CD4-positive, alpha-beta T cell treated with Interleukin-6 at 100 ng/mL for 8 hours (primary cell): ENCODE results near the gene UGT2B28.
"Not testable (repeated sequence)": the region's sequence is repeated elsewhere in the genome, so short reads cannot be mapped to it uniquely, and the experiment has no call there.

Experiments
- DNase-seq: peaks from one replicate; pipeline ENCODE4 v3.0.0-alpha.2; 2020; ENCODE audit warnings: mixed read lengths, low spot score

UGT2B28 gene

DNA sequence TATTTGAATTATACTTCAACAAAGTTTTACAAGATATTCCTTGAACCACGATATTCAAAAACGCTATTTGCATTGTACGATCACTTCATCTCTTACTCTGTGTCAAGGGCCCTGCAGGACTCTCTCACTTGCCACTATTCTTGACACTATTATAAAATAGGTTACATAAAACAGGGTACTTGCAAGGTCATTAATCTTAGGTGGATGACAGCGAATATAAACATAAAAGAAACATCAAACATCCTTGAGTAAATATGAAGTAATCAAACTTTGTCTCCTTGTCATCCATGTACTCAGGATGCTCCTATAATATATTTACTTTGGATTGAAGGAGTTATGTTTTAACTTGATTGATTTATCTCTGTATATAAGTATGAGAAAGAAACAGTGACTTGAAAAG lies at the start of gene UGT2B28:
Gene UGT2B28, plus strand, starts transcription at position 395 of the 400 bp plus-strand sequence. CDS start 26 bp downstream, outside the sequence.
- DNase-seq: not testable (repeated sequence)

DNA sequence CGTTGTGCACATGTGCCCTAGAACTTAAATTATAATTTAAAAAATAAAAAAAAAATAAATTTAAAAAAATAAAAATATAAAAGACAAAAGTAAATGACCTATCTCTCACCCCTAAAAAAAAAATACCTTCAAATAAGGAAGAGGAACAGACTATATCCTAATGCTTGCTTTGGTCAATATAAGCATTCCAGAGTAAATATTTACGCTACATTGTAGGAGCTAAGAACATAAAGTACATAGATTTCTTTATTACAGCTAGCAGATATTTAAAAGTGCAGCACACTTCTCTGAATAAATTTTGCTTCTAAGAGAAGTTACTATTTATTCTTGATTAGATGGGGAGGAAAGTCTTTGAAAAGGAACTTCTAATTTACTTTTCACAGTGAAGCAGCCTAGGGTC lies 41.2 kb upstream of the UGT2B28 start:
- no peak for DNase-seq

DNA sequence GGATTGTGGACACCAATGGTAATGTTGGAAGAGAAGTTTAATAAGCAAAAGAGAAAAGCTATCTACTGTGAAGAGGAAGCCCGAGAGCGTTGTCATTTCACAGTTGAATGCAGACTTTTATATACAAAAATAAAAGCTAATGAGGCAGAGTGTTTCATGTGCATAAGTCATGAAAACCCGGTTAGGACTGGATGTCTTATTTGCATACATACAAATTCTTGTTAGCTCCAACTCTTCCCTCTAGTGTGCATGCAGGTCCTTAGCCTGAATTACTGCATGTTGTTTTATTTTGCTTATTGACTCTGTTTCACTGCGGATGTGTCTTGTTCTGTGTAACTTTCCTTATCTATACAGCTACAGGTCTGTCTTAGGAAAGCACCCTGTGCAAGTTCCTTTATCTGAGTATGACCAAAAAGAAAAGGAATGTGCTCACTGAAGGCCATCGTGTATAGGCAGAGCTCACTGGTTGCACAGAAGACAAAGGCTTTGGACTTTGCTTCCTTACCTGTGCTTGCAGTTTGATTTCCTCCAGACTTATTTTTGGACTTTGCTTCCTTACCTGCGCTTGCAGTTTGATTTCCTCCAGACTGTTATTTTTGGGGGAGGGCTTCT lies 40.6 kb upstream of the UGT2B28 start:
- DNase-seq: no peak

DNA sequence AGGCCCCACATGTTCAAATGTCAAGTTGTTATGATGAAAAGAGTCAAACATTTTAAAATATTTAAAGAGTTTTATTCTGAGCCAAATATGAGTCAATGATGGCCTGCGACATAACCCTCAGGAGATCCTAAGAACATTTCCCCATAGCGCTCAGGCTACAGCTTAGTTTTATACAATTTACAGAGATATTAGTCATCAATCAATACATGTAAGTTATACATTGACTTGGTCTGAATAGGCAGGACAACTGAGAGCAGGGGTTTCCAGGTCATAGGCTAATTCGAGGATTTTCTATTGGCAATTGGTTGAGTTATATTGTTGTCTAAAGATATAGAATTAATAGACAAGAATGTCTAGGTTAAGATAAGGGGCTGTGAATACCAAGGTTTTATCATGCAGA lies 39.5 kb upstream of the UGT2B28 start:
- not testable (repeated sequence) for DNase-seq

DNA sequence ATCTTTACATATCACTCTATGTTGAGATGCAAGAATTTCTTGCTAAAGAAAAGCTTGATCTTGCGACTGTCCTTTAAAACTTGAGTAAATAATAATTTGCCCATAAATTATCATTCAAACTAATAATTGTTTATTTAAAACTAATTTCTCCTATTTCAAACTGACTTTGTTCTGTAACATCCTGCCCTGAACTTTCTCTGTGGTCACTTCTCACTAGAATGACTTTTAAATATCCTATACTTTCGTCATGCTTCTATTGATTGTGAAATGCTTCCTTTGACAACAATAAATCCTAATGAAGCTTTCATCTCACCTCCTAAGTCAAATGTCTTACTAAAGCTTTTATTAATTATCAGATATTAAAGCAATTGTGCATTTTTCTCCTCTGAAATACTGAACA lies 38.5 kb upstream of the UGT2B28 start:
- DNase-seq: not testable (repeated sequence)

DNA sequence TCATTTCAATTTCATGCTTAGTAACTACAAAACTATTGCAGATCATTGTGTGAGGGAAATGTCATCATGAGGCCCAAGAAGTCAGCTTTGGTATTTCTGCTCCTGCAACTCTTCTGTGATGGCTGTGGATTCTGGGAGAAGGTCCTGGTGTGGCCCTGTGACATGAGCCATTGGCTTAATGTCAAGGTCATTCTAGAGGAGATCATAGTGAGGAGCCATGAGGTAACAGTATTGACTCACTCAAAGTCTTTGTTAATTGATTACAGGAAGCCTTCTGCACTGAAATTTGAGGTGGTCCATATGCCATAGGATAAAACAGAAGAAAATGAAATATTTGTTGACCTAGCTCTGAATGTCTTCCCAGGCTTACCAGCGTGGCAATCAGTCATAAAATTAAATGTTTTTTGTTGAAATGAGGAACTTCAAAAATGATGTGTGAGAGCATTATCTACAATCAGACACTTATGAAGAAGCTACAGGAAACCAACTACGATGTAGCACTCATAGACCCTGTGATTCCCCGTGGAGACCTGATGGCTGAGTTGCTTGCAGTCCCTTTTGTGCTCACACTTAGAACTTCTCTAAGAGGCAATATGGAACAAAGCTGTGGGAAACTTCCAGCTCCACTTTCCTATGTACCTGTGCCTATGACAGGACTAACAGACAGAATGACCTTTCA lies 37.6 kb upstream of the UGT2B28 start:
- not testable (repeated sequence) for DNase-seq

- not testable (repeated sequence) for DNase-seq
Observed at GRCh38 chr4:69250884-69251283, 29.4 kb upstream of the UGT2B28 start.

GRCh38 chr4:69253147-69253772 lies 27.0 kb upstream of the UGT2B28 start:
- DNase-seq: not testable (repeated sequence)

DNA sequence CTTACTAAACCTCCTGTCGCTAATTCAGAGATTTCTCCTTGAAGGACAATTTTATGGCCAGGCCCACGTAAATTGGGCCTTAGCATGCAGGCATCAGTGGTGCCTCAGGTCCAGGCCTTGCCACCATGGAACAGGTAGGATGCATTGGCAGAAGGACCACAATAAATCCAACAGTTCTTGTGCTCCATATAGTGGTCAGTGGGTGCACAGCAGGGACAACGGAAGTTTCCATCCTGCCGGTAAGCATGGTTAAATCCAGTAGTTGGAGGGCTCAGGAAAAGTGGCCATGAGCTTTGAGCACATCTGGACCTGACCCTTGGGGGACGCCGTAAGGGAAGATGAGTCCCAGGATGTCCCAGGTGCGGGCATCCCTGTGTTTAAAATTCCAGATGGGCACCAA lies 11.7 kb upstream of the UGT2B28 start:
- DNase-seq: not testable (repeated sequence)

- DNase-seq: not testable (repeated sequence)
Observed at GRCh38 chr4:69296356-69296755, 16.1 kb downstream of the UGT2B28 start.

- not testable (repeated sequence) for DNase-seq
Observed at GRCh38 chr4:69308426-69309033, 28.3 kb downstream of the UGT2B28 start.

GRCh38 chr4:69309549-69310076 lies 29.3 kb downstream of the UGT2B28 start:
- not testable (repeated sequence) for DNase-seq

DNA sequence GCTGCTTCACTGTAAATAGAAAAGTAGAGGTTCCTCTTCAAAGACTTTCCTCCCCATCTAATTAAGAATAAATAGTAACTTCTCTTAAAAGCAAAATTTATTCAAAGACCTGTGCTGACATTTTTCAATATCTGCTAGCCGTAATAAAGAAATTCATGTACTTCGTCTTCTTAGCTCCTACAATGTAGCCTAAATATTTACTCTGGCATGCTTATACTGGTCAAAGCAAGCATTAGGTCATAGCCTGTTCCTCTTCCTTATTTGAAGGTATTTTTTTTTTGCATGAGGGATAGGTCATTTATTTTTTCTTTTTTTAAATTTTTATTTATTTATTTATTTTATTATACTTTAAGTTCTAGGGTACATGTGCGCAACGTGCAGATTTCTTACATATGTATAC lies 30.0 kb downstream of the UGT2B28 start:
- not testable (repeated sequence) for DNase-seq

DNA sequence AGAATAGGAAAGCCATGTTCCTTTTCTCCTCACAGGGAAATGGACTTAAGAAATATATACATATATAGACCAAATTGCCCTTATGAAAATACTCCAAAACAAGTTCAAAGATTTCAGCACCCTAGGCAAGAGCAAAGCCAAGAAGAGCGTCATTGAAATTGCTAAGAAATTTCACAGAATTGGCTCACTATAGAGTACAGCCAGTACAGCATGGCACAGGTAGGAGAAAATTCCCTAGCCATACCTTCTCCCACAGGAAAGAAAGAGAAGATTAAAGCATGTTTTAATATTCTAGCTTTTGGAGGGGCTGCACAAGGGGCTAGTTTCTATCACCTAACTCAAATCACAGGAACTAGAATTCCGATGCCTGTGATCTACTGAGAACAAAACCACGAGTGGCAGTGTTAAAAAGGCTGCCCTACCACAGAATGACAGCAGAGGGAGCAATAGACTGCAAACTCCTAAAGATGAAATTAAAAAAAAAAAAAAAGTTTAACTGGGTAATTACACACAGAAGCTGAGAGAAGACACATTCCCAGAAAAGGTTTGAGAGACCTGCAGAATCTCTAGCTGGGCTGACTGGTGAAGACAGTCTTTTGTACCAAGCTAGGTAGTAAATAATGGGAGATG lies 37.5 kb downstream of the UGT2B28 start:
- DNase-seq: not testable (repeated sequence)

- no peak for DNase-seq
Observed at GRCh38 chr4:69321153-69321729, 41.0 kb downstream of the UGT2B28 start.

DNA sequence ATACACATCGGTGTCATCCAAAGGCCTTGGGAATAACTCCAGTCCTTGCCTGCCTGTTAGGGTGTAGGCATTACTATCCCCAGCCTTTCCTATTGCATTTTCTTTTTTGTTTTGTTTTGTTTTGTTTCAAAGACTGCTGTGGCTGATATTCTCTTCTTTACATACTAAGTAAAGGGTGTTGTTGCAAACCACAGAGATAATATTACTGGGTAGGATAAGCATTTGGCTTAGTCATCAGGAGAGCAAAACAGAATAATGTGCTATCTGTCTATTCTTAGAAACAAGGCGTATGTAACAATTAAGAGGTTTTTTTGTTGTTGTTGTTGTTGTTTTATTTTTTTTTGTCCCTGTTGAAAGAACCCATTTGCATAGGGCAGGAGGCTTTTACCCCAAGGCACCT lies 41.8 kb downstream of the UGT2B28 start:
- no peak for DNase-seq

DNA sequence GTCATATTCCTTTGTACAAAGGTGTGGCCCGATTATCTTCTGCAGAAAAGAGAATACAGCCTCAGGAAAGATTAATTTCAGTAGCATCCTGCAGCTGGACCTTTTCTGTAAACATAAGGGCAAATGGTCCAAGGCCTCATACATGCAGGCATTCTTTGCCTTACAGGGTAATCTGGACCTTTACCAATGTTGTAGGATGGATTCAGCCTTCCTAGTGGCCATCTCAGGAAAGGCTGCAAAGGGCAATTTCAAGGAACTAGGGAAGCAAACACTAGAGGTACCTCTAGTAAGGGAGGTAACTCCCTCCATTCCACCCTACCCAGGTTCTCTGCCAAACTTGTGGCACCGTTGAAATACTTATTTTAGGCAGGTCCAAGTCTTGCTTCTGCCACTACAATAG lies 43.0 kb downstream of the UGT2B28 start:
- DNase-seq: no peak

DNA sequence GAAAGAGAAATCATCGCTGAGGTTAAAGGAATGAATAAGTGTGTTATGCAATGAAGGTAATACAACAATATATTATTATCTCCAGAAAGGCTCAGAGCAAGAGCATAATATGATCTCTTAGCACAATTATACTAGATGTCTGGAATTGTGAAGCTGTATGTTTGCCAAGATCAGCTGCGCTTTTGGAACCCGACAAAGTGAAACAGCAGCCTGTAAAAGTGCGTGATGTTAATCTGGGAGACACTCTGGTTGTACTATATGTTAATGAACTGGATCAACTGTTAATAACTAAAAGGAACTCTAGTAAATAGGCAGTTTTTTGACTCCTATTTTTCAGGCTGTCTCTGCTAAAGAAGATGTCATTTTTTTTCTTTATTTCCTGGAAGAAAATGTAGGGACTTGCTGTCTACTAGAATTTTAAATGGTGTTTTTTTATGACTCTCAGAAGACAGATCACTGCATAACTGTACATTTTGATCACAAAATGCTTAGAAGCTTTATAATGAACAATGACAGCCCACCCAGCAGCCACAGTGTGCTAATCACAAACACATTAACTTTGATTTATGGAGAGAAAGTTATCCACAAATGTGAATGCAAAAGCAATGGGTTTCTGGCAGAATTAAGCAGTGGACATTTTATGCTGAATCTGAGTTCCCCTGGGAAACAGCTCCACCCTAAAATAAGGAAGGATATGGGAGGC lies 50.2 kb downstream of the UGT2B28 start:
- no peak for DNase-seq

DNA sequence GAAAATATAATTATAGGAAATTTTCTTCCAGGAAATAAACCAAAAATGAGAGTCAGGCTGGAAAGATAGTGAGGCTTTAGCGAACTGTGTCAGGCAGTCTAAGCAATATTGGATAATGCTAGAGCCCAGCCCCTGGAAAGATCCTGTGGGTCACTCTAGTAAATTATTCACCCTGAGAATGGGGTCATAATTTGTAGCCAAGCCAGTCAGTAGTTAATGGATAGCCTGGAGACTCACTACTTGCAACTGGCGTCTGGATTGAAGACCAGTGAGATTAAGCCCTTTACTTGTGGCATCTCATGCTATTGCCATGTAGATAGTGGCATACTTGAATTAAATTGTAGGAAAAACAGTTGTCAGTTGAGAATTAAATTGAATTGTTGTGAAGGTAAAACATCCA lies 51.0 kb downstream of the UGT2B28 start:
- not testable (repeated sequence) for DNase-seq

- not testable (repeated sequence) for DNase-seq
Observed at GRCh38 chr4:69335485-69335884, 55.2 kb downstream of the UGT2B28 start.

GRCh38 chr4:69343114-69343513 lies 62.8 kb downstream of the UGT2B28 start:
- not testable (repeated sequence) for DNase-seq
